HAP-1 (cell line): ENCODE data around the gene SLC2A9.

ENCODE experiments used
- DNase-seq, 2 experiments: peaks; one replicate each; pipeline ENCODE4 v3.0.0-alpha.2; 2016 to 2020; ENCODE audit warnings: low spot score in 2 of 2
- H3K27me3 ChIP-seq: fragments of 250-450 bp; sonication (Bioruptor Pico); 2 replicates; pipeline ENCODE4 v1.5.1; 2020; ENCODE audit warnings: low read depth, mild to moderate bottlenecking, moderate library complexity
- H3K36me3 ChIP-seq: fragments of 250-450 bp; sonication (Bioruptor Pico); replicated peaks from 2 replicates; pipeline ENCODE4 v1.5.1; 2020; ENCODE audit warnings: mild to moderate bottlenecking
- H3K4me1 ChIP-seq: fragments of 250-450 bp; sonication (Bioruptor Pico); 2 replicates; pipeline ENCODE4 v1.5.1; 2020; ENCODE audit warnings: mild to moderate bottlenecking
- H3K4me3 ChIP-seq: fragments of 250-450 bp; sonication (Bioruptor Pico); 2 replicates; pipeline ENCODE4 v1.5.1; 2020; ENCODE audit warnings: mild to moderate bottlenecking, moderate library complexity
- H3K9me3 ChIP-seq: fragments of 250-450 bp; sonication (Bioruptor Pico); 2 replicates; pipeline ENCODE4 v1.5.1; 2020; ENCODE audit warnings: mild to moderate bottlenecking, moderate library complexity
- in situ Hi-C: fragments of 300-500 bp; cut with MboI; formaldehyde crosslinking; loops from 3 replicates; pipeline ENCODE4 v1.14.3; 2020; ENCODE audit warnings: low sequenced_read_pairs, inconsistent platforms, mixed read lengths

The SLC2A9 gene

GRCh38 chr4:9870165-9870790, 151.0 kb downstream of the SLC2A9 start:
- Histone ChIP-seq H3K36me3 (no peaks in the 10 kb centered on the region), H3K4me3 (no peak overlapping the region), H3K4me1 (no peaks in the 10 kb centered on the region), H3K27me3 (no peaks in the 10 kb centered on the region), H3K9me3 (no peaks in the 10 kb centered on the region)
- DNase-seq, result no peak
- in situ Hi-C loops, result no loop called here

- H3K4me1 ChIP-seq, result no peaks in the 10 kb centered on the region
- H3K9me3 ChIP-seq, result no peaks in the 10 kb centered on the region
- H3K4me3 ChIP-seq, result no peak overlapping the region
- DNase-seq, result no peak
- in situ Hi-C loops, result no loop called here
- H3K27me3 ChIP-seq, result no peaks in the 10 kb centered on the region
- H3K36me3 ChIP-seq, result no peaks in the 10 kb centered on the region
Measured at GRCh38 chr4:9867751-9868425, 153.4 kb downstream of the SLC2A9 start.

- H3K36me3 ChIP-seq, result no peaks in the 10 kb centered on the region
- no peaks in the 10 kb centered on the region for H3K9me3 ChIP-seq
- H3K4me1 ChIP-seq, result no peaks in the 10 kb centered on the region
- H3K27me3 ChIP-seq, result no peaks in the 10 kb centered on the region
- no peak overlapping the region for H3K4me3 ChIP-seq
- no peak for DNase-seq
- in situ Hi-C loops, result no loop called here
Measured at GRCh38 chr4:9866931-9867330, 154.4 kb downstream of the SLC2A9 start.

- in situ Hi-C loops, result no loop called here
- Histone ChIP-seq H3K27me3 (no peaks in the 10 kb centered on the region), H3K36me3 (no peaks in the 10 kb centered on the region), H3K9me3 (no peaks in the 10 kb centered on the region), H3K4me3 (no peak overlapping the region), H3K4me1 (no peaks in the 10 kb centered on the region)
- DNase-seq, result no peak
Measured at GRCh38 chr4:9861561-9861960, 159.7 kb downstream of the SLC2A9 start.

- H3K4me1 ChIP-seq, result no peaks in the 10 kb centered on the region
- no peak for DNase-seq
- no peaks in the 10 kb centered on the region for H3K36me3 ChIP-seq
- H3K27me3 ChIP-seq, result no peaks in the 10 kb centered on the region
- H3K9me3 ChIP-seq, result no peaks in the 10 kb centered on the region
- in situ Hi-C loops, result no loop called here
- H3K4me3 ChIP-seq, result no peak overlapping the region
Measured at GRCh38 chr4:9859810-9860209, 161.5 kb downstream of the SLC2A9 start.

GRCh38 chr4:9849538-9849920, 171.8 kb downstream of the SLC2A9 start:
- in situ Hi-C loops, result no loop called here
- no peaks in the 10 kb centered on the region for H3K4me1 ChIP-seq

GRCh38 chr4:9847968-9848748, 173.1 kb downstream of the SLC2A9 start:
- H3K36me3 ChIP-seq, result no peaks in the 10 kb centered on the region
- no peaks in the 10 kb centered on the region for H3K27me3 ChIP-seq
- no peaks in the 10 kb centered on the region for H3K9me3 ChIP-seq
- no peak for DNase-seq
- H3K4me1 ChIP-seq, result no peaks in the 10 kb centered on the region
- no peak overlapping the region for H3K4me3 ChIP-seq
- in situ Hi-C loops, result no loop called here

More at GRCh38 chr4:9849538-9849920, 171.8 kb downstream of the SLC2A9 start:
- Histone ChIP-seq H3K4me3 (no peak overlapping the region), H3K36me3 (no peaks in the 10 kb centered on the region), H3K9me3 (no peaks in the 10 kb centered on the region), H3K27me3 (no peaks in the 10 kb centered on the region)
- DNase-seq, result no peak

- H3K4me1 ChIP-seq, result no peaks in the 10 kb centered on the region
- in situ Hi-C loops, result no loop called here
- H3K4me3 ChIP-seq, result no peak overlapping the region
- DNase-seq, result no peak
- no peaks in the 10 kb centered on the region for H3K36me3 ChIP-seq
- H3K9me3 ChIP-seq, result no peaks in the 10 kb centered on the region
- H3K27me3 ChIP-seq, result no peaks in the 10 kb centered on the region
Measured at GRCh38 chr4:9845791-9846493, 175.4 kb downstream of the SLC2A9 start.

GRCh38 chr4:9841072-9841471, 180.2 kb downstream of the SLC2A9 start:
- no peaks in the 10 kb centered on the region for H3K27me3 ChIP-seq
- H3K4me1 ChIP-seq, result no peaks in the 10 kb centered on the region
- H3K36me3 ChIP-seq, result no peaks in the 10 kb centered on the region
- in situ Hi-C loops, result no loop called here
- DNase-seq, result no peak
- no peaks in the 10 kb centered on the region for H3K9me3 ChIP-seq
- H3K4me3 ChIP-seq, result no peak overlapping the region

GRCh38 chr4:9835430-9835829, 185.9 kb downstream of the SLC2A9 start:
- in situ Hi-C loops, result no loop called here
- H3K9me3 ChIP-seq, result no peaks in the 10 kb centered on the region
- no peak for DNase-seq
- no peaks in the 10 kb centered on the region for H3K27me3 ChIP-seq
- no peaks in the 10 kb centered on the region for H3K36me3 ChIP-seq
- H3K4me1 ChIP-seq, result no peaks in the 10 kb centered on the region
- H3K4me3 ChIP-seq, result no peak overlapping the region

- Histone ChIP-seq H3K4me1 (no peaks in the 10 kb centered on the region), H3K27me3 (no peaks in the 10 kb centered on the region), H3K4me3 (no peak overlapping the region), H3K9me3 (no peaks in the 10 kb centered on the region), H3K36me3 (no peaks in the 10 kb centered on the region)
- in situ Hi-C loops, result no loop called here
- no peak for DNase-seq
Measured at GRCh38 chr4:9833421-9833820, 187.9 kb downstream of the SLC2A9 start.

- in situ Hi-C loops, result no loop called here
- Histone ChIP-seq H3K4me1 (no peaks in the 10 kb centered on the region), H3K9me3 (no peaks in the 10 kb centered on the region), H3K4me3 (no peak overlapping the region), H3K36me3 (no peaks in the 10 kb centered on the region), H3K27me3 (no peaks in the 10 kb centered on the region)
- DNase-seq, result no peak
Measured at GRCh38 chr4:9832640-9833039, 188.7 kb downstream of the SLC2A9 start.

- in situ Hi-C loops, result no loop called here
Measured at GRCh38 chr4:9826551-9826950, 194.7 kb downstream of the SLC2A9 start.

GRCh38 chr4:9825049-9825448, 196.2 kb downstream of the SLC2A9 start:
- no peak for DNase-seq
- in situ Hi-C loops, result no loop called here
- H3K36me3 ChIP-seq, result no peaks in the 10 kb centered on the region
- no peaks in the 10 kb centered on the region for H3K4me1 ChIP-seq
- H3K9me3 ChIP-seq, result no peaks in the 10 kb centered on the region
- H3K27me3 ChIP-seq, result no peaks in the 10 kb centered on the region
- no peak overlapping the region for H3K4me3 ChIP-seq

More at GRCh38 chr4:9826551-9826950, 194.7 kb downstream of the SLC2A9 start:
- Histone ChIP-seq H3K27me3 (no peaks in the 10 kb centered on the region), H3K4me3 (no peak overlapping the region), H3K4me1 (no peaks in the 10 kb centered on the region), H3K36me3 (no peaks in the 10 kb centered on the region), H3K9me3 (no peaks in the 10 kb centered on the region)
- no peak for DNase-seq
